Calu3 (cell line): ENCODE measurements around the gene MICB. TPM values are rescaled to one million over a fixed set of nuclear protein-coding genes. Genes with fewer than 3 reads are reported as not detected.
"Not testable (repeated sequence)": the region's sequence is repeated elsewhere in the genome, so short reads cannot be mapped to it uniquely, and the experiment has no call there.

Experiments
- BruUV-seq: library from RNA; stranded (reverse); fragments of 400-500 nt; replicated peaks from 2 replicates; lab custom pipeline; 2021; lab: Mats Ljungman, UMichigan
- CTCF ChIA-PET: fragments of 300-600 bp; sonication (Branson Sonifier 250); formaldehyde crosslinking; loops from one replicate; lab custom pipeline; 2022; ENCODE audit warnings: antibody characterized with exemption; lab: Charles Lee
- DNase-seq: peaks from one replicate; pipeline ENCODE4 v3.0.0; 2022
- H3K27ac Mint-ChIP-seq: one replicate; pipeline ENCODE4 v1.8.0; 2022; ENCODE audit warnings: mixed read lengths; ENCODE audit not compliant: unreplicated experiment
- H3K27me3 Mint-ChIP-seq: one replicate; pipeline ENCODE4 v1.8.0; 2022; ENCODE audit warnings: mixed read lengths; ENCODE audit not compliant: unreplicated experiment
- H3K36me3 Mint-ChIP-seq: one replicate; pipeline ENCODE4 v1.8.0; 2022; ENCODE audit warnings: mild to moderate bottlenecking, moderate library complexity, mixed read lengths; ENCODE audit not compliant: insufficient read depth, unreplicated experiment
- H3K4me1 Mint-ChIP-seq: one replicate; pipeline ENCODE4 v1.8.0; 2022; ENCODE audit warnings: mild to moderate bottlenecking, low read depth, mixed read lengths; ENCODE audit not compliant: unreplicated experiment
- H3K4me3 Mint-ChIP-seq: one replicate; pipeline ENCODE4 v1.8.0; 2022; ENCODE audit warnings: mild to moderate bottlenecking, low read depth, moderate library complexity, mixed read lengths; ENCODE audit not compliant: unreplicated experiment
- H3K9me3 Mint-ChIP-seq: one replicate; pipeline ENCODE4 v1.8.0; 2022; ENCODE audit warnings: low read depth, mixed read lengths; ENCODE audit not compliant: unreplicated experiment
- CTCF ChIP-seq: fragments of 200-600 bp; IDR thresholded peaks from one replicate; pipeline ENCODE4 v1.8.0; 2022; ENCODE audit warnings: antibody characterized with exemption; ENCODE audit not compliant: unreplicated experiment
- intact Hi-C: fragments of 100-400 bp; cut with micrococcal nuclease; formaldehyde crosslinking; loops from one replicate; pipeline ENCODE4 v1.10.0; 2022; ENCODE audit not compliant: unreplicated experiment
- total RNA-seq: library from RNA; stranded (reverse); gene quantifications from 2 replicates; pipeline ENCODE4 v1.2.3, GENCODE V29; 2022

Gene MICB
- total RNA-seq, 1 experiment from 2014 or later = 64.3 TPM

- CTCF ChIA-PET = interaction anchor here (0.6 kb wide), 2 partner anchors 124 to 643 kb away, joined by 4 to 5 read pairs; no protein-coding TSS in a partner anchor
- no peak for DNase-seq
- BruUV-seq = no TSS peak
- no peak for TF ChIP-seq CTCF
- Mint-ChIP-seq H3K36me3 (peaks cover 6% of the 10 kb centered on the region), H3K9me3 (no peaks in the 10 kb centered on the region), H3K4me1 (peaks cover 9% of the 10 kb centered on the region), H3K27ac (no peak overlapping the region), H3K27me3 (peaks cover 8% of the 10 kb centered on the region), H3K4me3 (no peak overlapping the region)
- intact Hi-C loops = no loop called here
These were observed 8.9 kb upstream of the MICB start for GRCh38 chr6:31489086-31489485.

- Mint-ChIP-seq H3K27me3 (no peaks in the 10 kb centered on the region), H3K9me3 (no peaks in the 10 kb centered on the region), H3K4me1 (peaks cover 13% of the 10 kb centered on the region), H3K36me3 (peaks cover 18% of the 10 kb centered on the region), H3K4me3 (no peak overlapping the region), H3K27ac (no peak overlapping the region)
- CTCF ChIA-PET = interaction anchor here (0.6 kb wide), 1 partner anchor 671 kb away, joined by 3 read pairs; no protein-coding TSS in a partner anchor
- intact Hi-C loops = no loop called here
- no TSS peak for BruUV-seq
- DNase-seq = no peak
- no peak for TF ChIP-seq CTCF
These were observed 7.7 kb upstream of the MICB start for GRCh38 chr6:31490115-31490873.

- intact Hi-C loops = loop anchor here (1.0 to 2.0 kb wide), 2 partner anchors 48 to 93 kb away; no protein-coding TSS in a partner anchor
- H3K27ac Mint-ChIP-seq = peak overlapping the region; percentile 0
- CTCF ChIA-PET = interaction anchor here (1.1 to 3.6 kb wide), 5 partner anchors 10 to 105 kb away, joined by 3 to 20 read pairs (median 4); partner anchors contain the start of gene DDX39B
- H3K27me3 Mint-ChIP-seq, BruUV-seq, DNase-seq, H3K9me3 Mint-ChIP-seq: not testable (repeated sequence)
- peaks cover 40% of the 10 kb centered on the region for H3K36me3 Mint-ChIP-seq
- H3K4me1 Mint-ChIP-seq = peaks cover 36% of the 10 kb centered on the region
- H3K4me3 Mint-ChIP-seq = peak overlapping the region; percentile 56
These were observed 4.4 kb upstream of the MICB start for GRCh38 chr6:31493550-31493874.

- Mint-ChIP-seq H3K27me3 (no peaks in the 10 kb centered on the region), H3K9me3 (no peaks in the 10 kb centered on the region), H3K27ac (peak overlapping the region; percentile 0), H3K4me1 (peaks cover 42% of the 10 kb centered on the region), H3K36me3 (peaks cover 46% of the 10 kb centered on the region), H3K4me3 (peak overlapping the region; percentile 56)
- CTCF ChIA-PET = interaction anchor here (1.0 to 3.6 kb wide), 6 partner anchors 11 to 104 kb away, joined by 3 to 20 read pairs (median 6); partner anchors contain the start of genes DDX39B and NFKBIL1
- peak; percentile 94 for DNase-seq
- TSS peak; percentile 40 for BruUV-seq
- TF ChIP-seq CTCF = peak; percentile 78
- intact Hi-C loops = loop anchor here (1.0 to 2.0 kb wide), 2 partner anchors 47 to 93 kb away; no protein-coding TSS in a partner anchor
These were observed 3.9 kb upstream of the MICB start for GRCh38 chr6:31493875-31494694.
